Measurements from ENCODE around the gene UGGT2. TPM values are rescaled to one million over a fixed set of nuclear protein-coding genes. Genes with fewer than 3 reads are reported as not detected.

Gene UGGT2
- total RNA-seq, 1 donor from 2014 or later: 40.3 TPM

GRCh38 chr13:96020155-96020575 is 33.0 kb downstream of the UGGT2 start:
- Mint-ChIP-seq H3K4me1 (ENCODE audit: low read depth) (peaks cover 5% of the 10 kb centered on the region), H3K4me3 (ENCODE audit: unreplicated experiment) (no peak overlapping the region), H3K9me3 (ENCODE audit: low read depth) (peaks cover 7% of the 10 kb centered on the region), H3K27me3 (ENCODE audit: low read depth) (no peaks in the 10 kb centered on the region), H3K27ac (ENCODE audit: unreplicated experiment) (no peak overlapping the region), H3K36me3 (ENCODE audit: low read depth) (peaks cover 10% of the 10 kb centered on the region)
- TF ChIP-seq CTCF (IDR thresholded peaks at IDR 0.05): peak; percentile 85
- DNase-seq (ENCODE audit: low spot score): no peak

GRCh38 chr13:96018135-96018534 is 35.1 kb downstream of the UGGT2 start:
- peaks cover 7% of the 10 kb centered on the region for H3K9me3 Mint-ChIP-seq (ENCODE audit: low read depth)
- no peaks in the 10 kb centered on the region for H3K27me3 Mint-ChIP-seq (ENCODE audit: low read depth)
- no peak for DNase-seq (ENCODE audit: low spot score)
- no peak overlapping the region for H3K4me3 Mint-ChIP-seq (ENCODE audit: unreplicated experiment)
- H3K4me1 Mint-ChIP-seq (ENCODE audit: low read depth): peaks cover 3% of the 10 kb centered on the region
- no peak overlapping the region for H3K27ac Mint-ChIP-seq (ENCODE audit: unreplicated experiment)
- peaks cover 10% of the 10 kb centered on the region for H3K36me3 Mint-ChIP-seq (ENCODE audit: low read depth)
- TF ChIP-seq CTCF (IDR thresholded peaks at IDR 0.05): no peak

GRCh38 chr13:96011291-96011872 is 41.8 kb downstream of the UGGT2 start:
- Mint-ChIP-seq H3K36me3 (ENCODE audit: low read depth) (peaks cover 21% of the 10 kb centered on the region), H3K27me3 (ENCODE audit: low read depth) (no peaks in the 10 kb centered on the region), H3K27ac (ENCODE audit: unreplicated experiment) (no peak overlapping the region), H3K9me3 (ENCODE audit: low read depth) (peaks cover 20% of the 10 kb centered on the region), H3K4me1 (ENCODE audit: low read depth) (peaks cover 9% of the 10 kb centered on the region), H3K4me3 (ENCODE audit: unreplicated experiment) (no peak overlapping the region)
- DNase-seq (ENCODE audit: low spot score): no peak
- no peak for TF ChIP-seq CTCF (IDR thresholded peaks at IDR 0.05)

- H3K4me3 Mint-ChIP-seq (ENCODE audit: unreplicated experiment): no peak overlapping the region
- peak; percentile 39 for TF ChIP-seq CTCF (IDR thresholded peaks at IDR 0.05)
- H3K27ac Mint-ChIP-seq (ENCODE audit: unreplicated experiment): no peak overlapping the region
- H3K9me3 Mint-ChIP-seq (ENCODE audit: low read depth): peaks cover 19% of the 10 kb centered on the region
- DNase-seq (ENCODE audit: low spot score): no peak
- H3K36me3 Mint-ChIP-seq (ENCODE audit: low read depth): peaks cover 16% of the 10 kb centered on the region
- H3K27me3 Mint-ChIP-seq (ENCODE audit: low read depth): no peaks in the 10 kb centered on the region
- no peaks in the 10 kb centered on the region for H3K4me1 Mint-ChIP-seq (ENCODE audit: low read depth)
Measured at GRCh38 chr13:96003304-96003703, 49.9 kb downstream of the UGGT2 start.

GRCh38 chr13:96002322-96003131 is 50.7 kb downstream of the UGGT2 start:
- Mint-ChIP-seq H3K9me3 (ENCODE audit: low read depth) (peaks cover 16% of the 10 kb centered on the region), H3K36me3 (ENCODE audit: low read depth) (peaks cover 10% of the 10 kb centered on the region), H3K27ac (ENCODE audit: unreplicated experiment) (no peak overlapping the region), H3K27me3 (ENCODE audit: low read depth) (no peaks in the 10 kb centered on the region), H3K4me1 (ENCODE audit: low read depth) (no peaks in the 10 kb centered on the region), H3K4me3 (ENCODE audit: unreplicated experiment) (no peak overlapping the region)
- DNase-seq (ENCODE audit: low spot score): no peak
- TF ChIP-seq CTCF (IDR thresholded peaks at IDR 0.05): no peak

All from chondrocyte (in vitro differentiated cells).